ENCODE data around the gene MRPL30. TPM values are rescaled to one million over a fixed set of nuclear protein-coding genes. Genes with fewer than 3 reads are reported as not detected.

Gene MRPL30
- total RNA-seq, 4 donors from 2014 or later = 12.5 to 23.0 (median 17.6) TPM

Small RNA genes within 50 kb of the gene (small RNA-seq; reads per million reads assigned to genes)
- gene AC092587.1 = 0 reads per million in 4 donors

Other genes with a start within 250 kb of the MRPL30 start
- 10 to 100 TPM; 15.1 to 21.3 (median 16.9) TPM for gene CRACDL, start 245.0 kb upstream of the MRPL30 start, total RNA-seq
- 1 to 10 TPM in 2 of 4 donors, under 1 TPM in 1, not detected in 1; 0.82 to 3.7 (median 1.8) TPM for gene C2orf15, start 39.5 kb upstream of the MRPL30 start, total RNA-seq
- 10 to 100 TPM in 3 of 4 donors, 1 to 10 TPM in 1; 7.5 to 18.5 (median 13.6) TPM for gene TSGA10, start 26.2 kb upstream of the MRPL30 start, total RNA-seq
- gene LIPT1, start 26.2 kb upstream of the MRPL30 start, total RNA-seq = 10 to 100 TPM in 1 of 4 donors, 1 to 10 TPM in 2, not detected in 1; 6.0 to 19.9 (median 7.8) TPM
- 10 to 100 TPM in 3 of 4 donors, 1 to 10 TPM in 1; 5.0 to 30.6 (median 24.0) TPM for gene MITD1, start 126 bp upstream of the MRPL30 start, total RNA-seq
- not detected for gene LYG2, start 74.5 kb downstream of the MRPL30 start, total RNA-seq
- 1 to 10 TPM in 1 of 4 donors, not detected in 3; 1.5 TPM for gene LYG1, start 120.0 kb downstream of the MRPL30 start, total RNA-seq
- 10 to 100 TPM; 11.3 to 41.5 (median 33.2) TPM for gene TXNDC9, start 155.1 kb downstream of the MRPL30 start, total RNA-seq
- gene EIF5B, start 156.2 kb downstream of the MRPL30 start, total RNA-seq = 10 to 100 TPM; 13.1 to 32.6 (median 20.6) TPM